GM10266 (cell line): ENCODE results near the gene EEF1AKMT3.

Experiments
- DNase-seq: peaks from one replicate; pipeline ENCODE4 v3.0.0; 2012; ENCODE audit errors: extremely low spot score
- CTCF ChIP-seq: IDR thresholded peaks from 2 replicates; pipeline ENCODE4 v1.5.1; 2012; ENCODE audit warnings: mild to moderate bottlenecking, low read depth; ENCODE audit not compliant: control insufficient read depth, insufficient read depth; ENCODE audit errors: missing control alignments

Gene EEF1AKMT3

GRCh38 chr12:57741413-57741789 lies 31.0 kb upstream of the EEF1AKMT3 start:
- no peak for DNase-seq

GRCh38 chr12:57741844-57742738 lies 30.3 kb upstream of the EEF1AKMT3 start:
- TF ChIP-seq CTCF = peak; percentile 73

More at GRCh38 chr12:57741413-57741789, 31.0 kb upstream of the EEF1AKMT3 start:
- TF ChIP-seq CTCF = no peak

GRCh38 chr12:57743769-57744168 lies 28.6 kb upstream of the EEF1AKMT3 start:
- no peak for DNase-seq
- no peak for TF ChIP-seq CTCF

More at GRCh38 chr12:57741844-57742738, 30.3 kb upstream of the EEF1AKMT3 start:
- peak; percentile 84 for DNase-seq

- no peak for TF ChIP-seq CTCF
- DNase-seq = peak; percentile 76
Measured at GRCh38 chr12:57744194-57744776, 28.1 kb upstream of the EEF1AKMT3 start.

- peak; percentile 92 for DNase-seq
- no peak for TF ChIP-seq CTCF
Measured at GRCh38 chr12:57744777-57745484, 27.5 kb upstream of the EEF1AKMT3 start, which contains the start of gene TSPAN31. Gene TSPAN31 (plus strand): TSS chr12:57745039. CDS start chr12:57745155, 116 bp downstream.

GRCh38 chr12:57745485-57745881 lies 26.9 kb upstream of the EEF1AKMT3 start:
- no peak for TF ChIP-seq CTCF

More at GRCh38 chr12:57745485-57745881, 26.9 kb upstream of the EEF1AKMT3 start:
- DNase-seq = no peak
